Measurements from ENCODE around the gene SCUBE3. TPM values are rescaled to one million over a fixed set of nuclear protein-coding genes. Genes with fewer than 3 reads are reported as not detected.

The SCUBE3 gene
- total RNA-seq, 1 donor from 2014 or later: 0.26 TPM

DNA sequence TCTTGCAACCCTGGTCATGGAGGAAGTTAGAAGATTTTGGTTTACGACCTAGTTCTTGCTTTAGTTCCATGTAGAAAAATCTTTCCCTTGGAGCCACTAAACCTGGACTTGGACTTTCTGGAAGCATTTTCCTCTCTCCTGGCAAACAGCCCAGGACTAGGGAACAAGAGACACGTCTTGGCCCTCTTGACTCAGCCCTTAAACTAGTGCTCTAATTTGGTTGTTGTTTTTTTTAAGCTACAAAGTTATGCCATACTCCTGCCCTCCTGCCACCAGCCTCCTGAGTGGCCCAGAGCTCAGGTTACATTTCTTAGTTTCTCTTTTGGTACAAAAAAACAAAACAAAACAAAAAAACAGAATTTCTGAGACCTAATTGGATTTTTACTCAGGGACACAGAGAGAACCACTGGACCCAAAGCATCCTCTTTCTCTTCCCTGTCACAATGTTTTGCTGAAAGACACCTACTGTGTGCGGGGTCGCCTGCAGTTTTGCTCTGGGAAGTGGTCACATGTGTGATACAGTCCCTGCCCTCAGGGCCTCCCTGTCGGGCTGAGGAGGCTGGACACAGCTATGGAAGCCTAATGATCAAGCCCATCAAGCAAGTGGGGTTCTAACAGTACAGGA is 32.3 kb upstream of the SCUBE3 start:
- no peak for DNase-seq (ENCODE audit: low read depth, low spot score)

- peak; percentile 10 for DNase-seq (ENCODE audit: low read depth, low spot score)
These were observed 31.7 kb upstream of the SCUBE3 start for GRCh38 chr6:35181933-35182612.

GRCh38 chr6:35183281-35183680 is 30.5 kb upstream of the SCUBE3 start:
- DNase-seq (ENCODE audit: low read depth, low spot score): no peak

- DNase-seq (ENCODE audit: low read depth, low spot score): no peak
These were observed 29.8 kb upstream of the SCUBE3 start for GRCh38 chr6:35183935-35184334.

GRCh38 chr6:35184580-35185301 is 29.0 kb upstream of the SCUBE3 start:
- DNase-seq (ENCODE audit: low read depth, low spot score): no peak

- DNase-seq (ENCODE audit: low read depth, low spot score): no peak
These were observed 28.5 kb upstream of the SCUBE3 start for GRCh38 chr6:35185302-35185681.

GRCh38 chr6:35185971-35186370 is 27.8 kb upstream of the SCUBE3 start:
- DNase-seq (ENCODE audit: low read depth, low spot score): no peak

GRCh38 chr6:35186571-35186970 is 27.2 kb upstream of the SCUBE3 start:
- DNase-seq (ENCODE audit: low read depth, low spot score): no peak

- no peak for DNase-seq (ENCODE audit: low read depth, low spot score)
These were observed 24.9 kb upstream of the SCUBE3 start for GRCh38 chr6:35188886-35189285.

DNA sequence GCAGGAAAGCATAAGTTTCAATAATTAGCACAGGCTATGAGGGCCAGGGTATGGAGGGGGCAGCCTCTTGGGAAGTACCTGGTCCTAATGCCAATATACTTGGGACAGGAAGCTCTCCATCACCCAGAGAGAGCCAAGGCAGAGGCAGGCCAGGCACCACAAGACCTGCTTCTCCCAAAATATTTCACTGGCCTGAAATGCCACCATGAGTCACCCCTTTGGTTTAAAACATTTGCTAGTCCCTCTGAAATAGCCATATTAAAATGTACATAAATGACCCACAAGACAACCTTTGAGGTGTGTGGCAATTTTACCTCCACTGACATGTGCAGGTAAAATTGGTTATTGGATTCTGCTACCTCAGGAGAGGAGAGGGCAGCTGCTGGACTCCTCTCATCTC is 23.4 kb upstream of the SCUBE3 start:
- DNase-seq (ENCODE audit: low read depth, low spot score): no peak

GRCh38 chr6:35191889-35192288 is 21.9 kb upstream of the SCUBE3 start:
- no peak for DNase-seq (ENCODE audit: low read depth, low spot score)

- no peak for DNase-seq (ENCODE audit: low read depth, low spot score)
These were observed 21.4 kb upstream of the SCUBE3 start for GRCh38 chr6:35192301-35192860.

- no peak for DNase-seq (ENCODE audit: low read depth, low spot score)
These were observed 19.4 kb upstream of the SCUBE3 start for GRCh38 chr6:35194390-35194789.

DNA sequence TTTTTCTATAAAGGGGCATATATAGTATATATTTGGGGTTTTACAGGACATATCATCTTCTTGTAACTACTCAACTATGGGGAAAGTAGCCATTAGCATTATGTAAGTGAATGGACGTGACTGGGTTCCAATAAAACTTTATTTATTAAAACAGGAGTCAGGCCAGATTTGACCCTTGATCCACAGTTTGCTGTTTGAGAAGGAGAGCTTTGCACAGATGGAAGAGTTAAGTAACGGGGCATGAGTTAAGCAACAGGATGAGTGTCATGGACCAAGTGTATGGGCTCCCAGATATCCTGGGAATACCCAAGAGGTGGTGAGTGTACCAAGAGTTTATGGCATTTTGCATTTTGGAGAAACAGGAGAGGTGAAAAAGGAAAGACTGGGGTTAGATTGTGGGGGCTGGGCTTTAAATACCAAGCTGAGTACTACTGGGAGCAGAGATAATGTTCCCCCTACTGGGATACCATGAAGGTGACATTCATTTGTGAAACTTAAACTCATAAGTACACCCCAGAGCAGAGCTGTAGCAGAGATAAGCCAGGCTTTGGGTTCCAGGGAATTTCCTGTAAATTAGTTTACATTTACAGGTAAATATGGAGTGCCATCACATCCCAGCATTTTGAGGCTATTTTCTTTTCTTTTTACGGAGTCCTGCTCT is 18.5 kb upstream of the SCUBE3 start:
- no peak for DNase-seq (ENCODE audit: low read depth, low spot score)

DNA sequence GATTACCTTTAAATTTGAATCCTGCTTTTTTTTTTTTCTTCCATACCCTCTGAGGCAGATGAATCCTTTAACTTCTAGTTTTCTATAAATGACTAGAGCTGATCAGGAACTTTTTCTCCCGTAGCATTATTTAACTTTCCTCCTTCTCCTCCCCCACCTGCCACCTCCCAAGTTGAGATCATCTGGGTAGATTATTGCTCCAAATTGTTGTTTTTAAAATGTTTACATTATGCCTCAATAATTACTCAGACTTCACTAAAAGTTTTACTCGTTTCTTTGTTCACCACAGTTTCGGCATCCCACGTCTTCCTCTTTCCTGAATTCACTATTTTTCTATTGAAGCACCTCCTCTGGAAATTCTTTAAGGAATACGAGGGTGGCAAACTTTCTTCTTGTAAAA is 16.6 kb upstream of the SCUBE3 start:
- DNase-seq (ENCODE audit: low read depth, low spot score): no peak

- DNase-seq (ENCODE audit: low read depth, low spot score): no peak
These were observed 13.9 kb upstream of the SCUBE3 start for GRCh38 chr6:35199866-35200265.

GRCh38 chr6:35202066-35202546 is 11.7 kb upstream of the SCUBE3 start:
- DNase-seq (ENCODE audit: low read depth, low spot score): no peak

- no peak for DNase-seq (ENCODE audit: low read depth, low spot score)
These were observed 10.5 kb upstream of the SCUBE3 start for GRCh38 chr6:35203152-35203670.

- no peak for DNase-seq (ENCODE audit: low read depth, low spot score)
These were observed 10.1 kb upstream of the SCUBE3 start for GRCh38 chr6:35203680-35204079.

- DNase-seq (ENCODE audit: low read depth, low spot score): no peak
These were observed 7.4 kb upstream of the SCUBE3 start for GRCh38 chr6:35206346-35206745.

GRCh38 chr6:35208419-35208818 is 5.3 kb upstream of the SCUBE3 start:
- no peak for DNase-seq (ENCODE audit: low read depth, low spot score)

All from pulmonary artery endothelial cell (primary cell).